GM19351 (cell line): ENCODE data around the gene TBCB.
A peak's percentile ranks its signal among the peaks of the same experiment; 100 is the strongest.
"Not testable (repeated sequence)": the region's sequence is repeated elsewhere in the genome, so short reads cannot be mapped to it uniquely, and the experiment has no call there.

ENCODE experiments used
- ATAC-seq: cut with Tn5 transposase; IDR thresholded peaks from one replicate; pipeline ENCODE4 v1.9.1; 2021; ENCODE audit warnings: mild to moderate bottlenecking, moderate library complexity; ENCODE audit not compliant: unreplicated experiment

The TBCB gene, protein sequence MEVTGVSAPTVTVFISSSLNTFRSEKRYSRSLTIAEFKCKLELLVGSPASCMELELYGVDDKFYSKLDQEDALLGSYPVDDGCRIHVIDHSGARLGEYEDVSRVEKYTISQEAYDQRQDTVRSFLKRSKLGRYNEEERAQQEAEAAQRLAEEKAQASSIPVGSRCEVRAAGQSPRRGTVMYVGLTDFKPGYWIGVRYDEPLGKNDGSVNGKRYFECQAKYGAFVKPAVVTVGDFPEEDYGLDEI

GRCh38 chr19:36115453-36116343 is at the start of gene TBCB:
Gene TBCB (plus strand): TSS chr19:36115468. CDS start chr19:36115561, 93 bp downstream.
- ATAC-seq: peak; percentile 27

DNA sequence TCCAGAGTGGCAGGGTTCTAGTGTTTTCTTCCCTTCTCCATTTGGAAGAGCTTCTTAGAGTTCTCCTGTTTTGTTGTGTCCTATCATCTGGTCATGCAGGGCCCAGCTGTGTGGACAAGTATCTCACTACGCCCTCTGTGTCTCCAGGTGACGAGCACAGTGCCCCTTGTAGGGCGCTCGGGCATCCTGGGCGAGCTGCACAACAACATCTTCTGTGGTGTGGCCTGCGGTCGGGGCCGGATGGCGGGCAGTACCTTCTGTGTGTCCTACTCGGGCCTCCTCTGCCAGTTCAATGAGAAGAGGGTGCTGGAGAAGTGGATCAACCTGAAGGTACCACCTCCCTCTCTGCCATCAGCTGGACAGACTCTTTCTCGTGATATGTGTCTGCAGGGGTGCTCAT is 47.6 kb upstream of the TBCB start:
- no peak for ATAC-seq

DNA sequence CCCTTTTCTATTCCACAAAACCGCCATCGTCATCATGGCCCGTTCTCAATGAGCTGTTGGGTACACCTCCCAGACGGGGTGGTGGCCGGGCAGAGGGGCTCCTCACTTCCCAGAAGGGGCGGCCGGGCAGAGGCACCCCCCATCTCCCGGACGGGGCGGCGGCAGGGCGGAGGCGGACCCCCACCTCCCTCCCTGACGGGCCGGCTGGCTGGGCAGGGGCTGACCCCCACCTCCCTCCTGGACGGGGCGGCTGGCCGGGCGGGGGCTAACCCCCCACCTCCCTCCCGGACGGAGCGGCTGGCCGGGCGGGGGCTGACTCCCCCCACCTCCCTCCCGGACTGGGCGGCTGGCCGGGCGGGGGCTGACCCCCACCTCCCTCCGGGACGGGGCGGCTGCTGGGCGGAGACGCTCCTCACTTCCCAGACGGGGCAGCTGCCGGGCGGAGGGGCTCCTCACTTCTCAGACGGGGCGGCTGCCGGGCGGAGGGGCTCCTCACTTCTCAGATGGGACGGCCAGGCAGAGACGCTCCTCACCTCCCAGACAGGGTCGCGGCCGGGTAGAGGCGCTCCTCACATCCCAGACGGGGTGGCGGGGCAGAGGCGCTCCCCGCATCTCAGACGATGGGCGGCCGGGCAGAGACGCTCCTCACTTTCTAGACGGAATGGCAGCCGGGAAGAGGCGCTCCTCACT is 46.3 kb upstream of the TBCB start:
- not testable (repeated sequence) for ATAC-seq

GRCh38 chr19:36072081-36072480 is 43.2 kb upstream of the TBCB start:
- no peak for ATAC-seq

DNA sequence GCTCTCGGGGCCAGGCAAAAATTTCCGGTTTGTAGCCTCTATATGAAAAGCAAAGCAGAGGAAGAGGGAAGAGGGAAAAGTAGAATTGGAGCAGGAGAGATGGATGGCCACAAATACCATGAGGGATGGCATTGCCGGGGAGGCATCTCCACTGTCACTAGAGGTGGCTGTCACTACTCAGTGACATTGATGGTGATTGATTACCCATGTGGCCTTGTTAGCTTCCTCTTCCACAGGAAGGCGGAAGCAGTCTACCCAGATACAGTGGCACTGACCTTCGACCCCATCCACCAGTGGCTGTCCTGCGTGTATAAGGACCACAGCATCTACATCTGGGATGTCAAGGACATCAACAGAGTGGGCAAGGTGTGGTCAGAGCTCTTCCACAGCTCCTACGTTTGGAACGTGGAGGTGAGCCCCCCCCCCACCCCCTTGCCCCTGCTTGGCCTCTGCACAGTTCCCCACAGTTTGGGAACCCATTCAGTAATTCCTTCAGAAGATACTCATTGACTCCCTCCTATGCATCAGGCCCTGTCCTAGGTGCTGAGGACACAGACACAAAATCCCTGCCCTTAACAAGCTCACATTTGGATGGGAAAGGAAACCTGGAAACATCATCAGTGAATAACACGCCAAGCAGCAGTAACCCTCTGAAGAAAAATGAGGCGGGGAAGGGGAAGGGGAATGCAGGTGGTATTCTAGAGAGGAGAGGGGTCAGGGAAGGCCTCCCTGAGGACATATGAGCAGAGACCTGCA is 42.0 kb upstream of the TBCB start:
- ATAC-seq: no peak

- no peak for ATAC-seq
Measured at GRCh38 chr19:36079389-36079945, 35.8 kb upstream of the TBCB start.

- ATAC-seq: no peak
Measured at GRCh38 chr19:36081385-36081784, 33.9 kb upstream of the TBCB start.

DNA sequence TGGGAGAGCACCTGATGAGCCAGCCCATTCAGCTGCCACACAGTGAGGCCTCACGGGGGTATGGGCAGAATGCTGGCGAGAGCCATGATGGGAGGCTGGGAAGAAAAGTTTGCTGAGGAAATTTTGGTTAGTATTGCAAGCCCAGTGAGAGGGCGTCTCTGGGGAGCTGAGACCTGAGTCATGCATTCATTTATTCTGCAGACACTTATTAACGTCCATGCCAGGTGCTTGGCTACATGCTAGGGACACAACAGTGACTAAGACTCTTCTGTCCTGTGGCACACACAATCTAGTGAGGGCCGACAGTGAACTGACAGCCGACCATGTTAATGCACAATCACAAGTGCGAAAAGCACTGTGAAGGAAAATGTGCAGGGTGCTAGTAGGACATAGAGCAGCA is 33.4 kb upstream of the TBCB start:
- ATAC-seq: no peak

DNA sequence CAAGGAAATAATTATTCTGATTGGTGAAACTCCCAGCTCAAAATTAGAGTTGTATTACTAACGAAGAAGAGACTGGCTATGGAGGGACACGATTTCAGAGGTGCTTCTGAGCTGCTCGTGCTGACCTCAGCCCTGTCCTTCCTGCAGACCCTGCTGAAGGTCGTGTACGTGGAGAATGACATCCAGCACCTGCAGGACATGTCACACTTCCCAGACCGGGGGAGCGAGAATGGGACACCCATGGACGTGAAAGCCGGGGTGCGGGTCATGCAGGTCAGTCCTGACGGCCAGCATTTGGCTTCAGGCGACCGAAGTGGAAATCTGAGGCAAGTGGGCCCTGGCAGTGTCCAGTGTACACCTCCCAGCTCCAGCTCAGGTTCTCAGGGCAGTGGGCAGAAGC is 32.4 kb upstream of the TBCB start:
- no peak for ATAC-seq

DNA sequence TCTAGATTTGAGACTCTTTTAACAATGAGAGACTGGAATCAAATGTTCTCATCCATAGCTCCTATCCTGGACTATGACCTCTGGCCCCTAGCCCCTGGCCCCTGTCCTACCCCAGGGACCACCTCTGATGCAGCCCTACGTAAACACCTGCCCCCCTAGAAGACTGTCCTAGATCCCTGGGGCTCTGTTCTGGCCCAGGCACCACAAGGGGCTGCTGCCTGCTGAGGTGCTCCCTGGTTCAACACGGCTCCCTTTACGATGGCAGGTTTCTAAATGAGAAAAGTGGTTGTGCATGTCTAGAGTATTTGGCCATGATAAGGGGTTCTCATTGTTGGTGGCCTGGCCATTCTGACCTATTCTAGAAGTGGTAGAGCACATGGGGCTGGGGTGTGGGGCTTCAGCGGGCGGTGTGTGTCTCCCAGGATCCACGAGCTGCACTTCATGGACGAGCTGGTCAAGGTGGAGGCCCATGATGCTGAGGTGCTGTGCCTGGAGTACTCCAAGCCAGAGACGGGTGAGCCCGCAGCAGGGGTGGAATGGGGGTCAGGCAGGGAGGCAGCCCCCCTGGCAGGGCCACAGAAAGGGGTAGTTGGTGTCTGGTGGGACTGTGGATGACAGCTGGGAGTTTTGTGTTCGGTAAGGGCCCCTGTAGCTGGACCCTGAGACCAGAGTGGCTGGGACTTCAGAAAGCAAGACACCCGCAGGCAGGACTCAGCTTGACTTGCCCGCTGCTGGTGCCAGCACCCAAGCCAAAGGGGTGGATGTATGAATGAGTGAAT is 30.8 kb upstream of the TBCB start:
- ATAC-seq: no peak

GRCh38 chr19:36086326-36086725 is 28.9 kb upstream of the TBCB start:
- no peak for ATAC-seq

DNA sequence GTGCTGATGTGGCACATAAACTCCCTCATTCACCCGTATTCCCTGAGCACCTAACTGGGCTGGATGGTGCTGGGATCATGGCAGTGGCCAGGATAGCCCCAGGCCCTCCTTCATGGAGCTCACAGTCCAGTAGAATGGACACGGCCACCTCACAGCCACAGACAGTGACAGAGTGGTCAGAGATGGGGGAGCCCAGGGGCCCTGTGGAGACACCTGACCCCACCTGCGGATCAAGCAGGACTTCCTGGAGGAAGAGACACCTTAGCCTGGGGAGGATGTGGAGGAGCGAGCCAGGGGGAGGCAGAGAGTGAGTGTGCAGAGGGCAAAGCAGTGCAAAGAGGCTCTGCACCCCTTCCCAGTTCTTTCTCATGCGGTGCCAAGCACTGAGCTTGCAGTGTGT is 25.4 kb upstream of the TBCB start:
- ATAC-seq: no peak

- ATAC-seq: no peak
Measured at GRCh38 chr19:36090910-36091695, 24.2 kb upstream of the TBCB start.

DNA sequence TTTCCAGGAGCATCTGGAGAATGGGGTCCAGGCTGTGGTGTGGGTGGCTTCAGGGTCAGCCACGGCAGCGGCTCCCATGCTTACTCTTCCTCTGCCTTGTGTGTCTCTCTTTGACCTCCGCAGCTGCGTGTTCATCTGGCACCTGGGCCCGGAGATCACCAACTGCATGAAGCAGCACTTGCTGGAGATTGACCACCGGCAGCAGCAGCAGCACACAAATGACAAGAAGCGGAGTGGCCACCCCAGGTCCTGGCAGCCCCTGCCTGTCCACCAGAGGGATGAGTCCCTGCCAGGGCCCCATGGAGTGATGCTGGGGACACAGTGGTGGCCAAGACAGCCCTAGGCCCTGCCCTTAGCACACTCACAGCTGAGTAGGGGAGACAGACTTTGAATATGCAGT is 22.7 kb upstream of the TBCB start:
- ATAC-seq: no peak

- no peak for ATAC-seq
Measured at GRCh38 chr19:36093146-36093662, 22.1 kb upstream of the TBCB start.

- ATAC-seq: no peak
Measured at GRCh38 chr19:36093687-36094086, 21.6 kb upstream of the TBCB start.

GRCh38 chr19:36097036-36097435 is 18.2 kb upstream of the TBCB start:
- ATAC-seq: no peak

DNA sequence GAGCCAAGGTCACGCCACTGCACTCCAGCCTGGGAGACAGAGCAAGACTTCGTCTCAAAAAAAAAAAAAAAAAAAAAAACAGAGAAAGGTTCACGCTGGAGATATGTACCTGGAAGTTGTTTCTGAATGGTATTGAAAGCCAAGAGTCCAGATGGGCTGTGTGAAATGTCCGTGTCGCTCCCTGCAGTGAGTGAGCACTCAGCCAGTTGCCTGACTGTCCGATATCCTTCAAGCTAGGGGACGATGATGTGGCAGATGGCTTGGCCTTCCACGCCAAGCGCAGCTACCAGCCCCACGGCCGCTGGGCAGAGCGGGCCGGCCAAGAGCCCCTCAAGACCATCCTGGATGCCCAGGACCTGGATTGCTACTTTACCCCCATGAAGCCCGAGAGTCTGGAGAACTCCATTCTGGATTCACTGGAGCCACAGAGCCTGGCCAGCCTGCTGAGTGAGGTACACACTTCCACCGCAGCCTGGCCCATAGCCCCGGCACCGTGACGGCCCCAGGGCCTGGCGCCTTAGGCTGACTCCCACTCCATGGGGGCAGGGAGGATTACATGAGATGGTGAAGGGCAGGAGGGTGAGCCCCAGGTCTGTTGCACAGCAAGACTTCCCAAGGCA is 16.0 kb upstream of the TBCB start:
- ATAC-seq: no peak
